Liver (tissue), 9 donors: ENCODE measurements around the gene PLD2. TPM values are rescaled to one million over a fixed set of nuclear protein-coding genes. Genes with fewer than 3 reads are reported as not detected.

ENCODE experiments used
- DNase-seq: peaks from one replicate; pipeline ENCODE4 v3.0.0-alpha.2; 2017; ENCODE audit warnings: low spot score
- H3K27ac ChIP-seq, 2 donors: one replicate each; pipeline ENCODE4 v1.7.0; 2013; ENCODE audit warnings: inconsistent platforms in 2 of 2, low read length in 2 of 2, control low read depth in 1 of 2, low read depth in 1 of 2, mild to moderate bottlenecking in 1 of 2
- H3K27me3 ChIP-seq, 4 donors: one replicate each; pipeline versions ENCODE4 v1.6.1 to v1.7.0; 2013; ENCODE audit warnings: low read length in 3 of 4, inconsistent platforms in 1 of 4, mild to moderate bottlenecking in 1 of 4, moderate library complexity in 1 of 4; ENCODE audit not compliant: control insufficient read depth in 4 of 4, insufficient read depth in 4 of 4
- H3K36me3 ChIP-seq, 4 donors: one replicate each; pipeline versions ENCODE4 v1.6.1 to v1.7.0; 2013; ENCODE audit warnings: low read length in 3 of 4, mild to moderate bottlenecking in 3 of 4, low read depth in 1 of 4, moderate library complexity in 1 of 4; ENCODE audit not compliant: control insufficient read depth in 4 of 4, insufficient read depth in 3 of 4
- H3K4me1 ChIP-seq, 4 donors: one replicate each; pipeline versions ENCODE4 v1.6.1 to v1.7.0; 2013; ENCODE audit warnings: low read length in 3 of 4, mild to moderate bottlenecking in 3 of 4, moderate library complexity in 1 of 4; ENCODE audit not compliant: control insufficient read depth in 4 of 4, insufficient read depth in 4 of 4
- H3K4me3 ChIP-seq, 3 donors: one replicate each; pipeline versions ENCODE4 v1.6.1 to v1.7.0; 2013; ENCODE audit warnings: low read length in 3 of 3, control low read depth in 1 of 3, low read depth in 1 of 3, mild to moderate bottlenecking in 1 of 3
- H3K9ac ChIP-seq, 2 donors: one replicate each; pipeline ENCODE4 v1.7.0; 2013; ENCODE audit warnings: low read length in 2 of 2, mild to moderate bottlenecking in 2 of 2, moderate library complexity in 2 of 2, control low read depth in 1 of 2, low read depth in 1 of 2
- H3K9me3 ChIP-seq, 4 donors: one replicate each; pipeline versions ENCODE4 v1.6.1 to v1.7.0; 2013; ENCODE audit warnings: low read length in 3 of 4; ENCODE audit not compliant: control insufficient read depth in 4 of 4
- ATF3 ChIP-seq: IDR thresholded peaks from 2 replicates; pipeline ENCODE4 v1.6.1; 2016; ENCODE audit warnings: antibody characterized with exemption
- CTCF ChIP-seq: fragments of 150-350 bp; IDR thresholded peaks from 2 replicates; pipeline ENCODE4 v1.5.1; 2017; ENCODE audit warnings: improper control_type of control experiment, low read depth, low read length; ENCODE audit not compliant: missing input control
- EGR1 ChIP-seq, 2 donors: IDR thresholded peaks; 2 replicates each; pipeline ENCODE4 v1.6.1; 2016 to 2018; ENCODE audit warnings: antibody characterized with exemption in 2 of 2, low read depth in 2 of 2
- FOXA1 ChIP-seq: IDR thresholded peaks from 2 replicates; pipeline ENCODE4 v1.6.1; 2016; ENCODE audit warnings: antibody characterized with exemption
- FOXA2 ChIP-seq: IDR thresholded peaks from 2 replicates; pipeline ENCODE4 v1.6.1; 2016; ENCODE audit warnings: antibody characterized with exemption
- GABPA ChIP-seq, 2 donors: IDR thresholded peaks in 1 of 2; conservative IDR thresholded peaks in 1 of 2; 2 replicates each; pipeline ENCODE4 v1.6.1; 2016; ENCODE audit warnings: antibody characterized with exemption in 2 of 2, mild to moderate bottlenecking in 1 of 2, moderate library complexity in 1 of 2
- HNF4A ChIP-seq, 2 donors: conservative IDR thresholded peaks; 2 replicates each; pipeline ENCODE4 v1.6.1; 2016; ENCODE audit warnings: antibody characterized with exemption in 2 of 2, mild to moderate bottlenecking in 2 of 2
- HNF4G ChIP-seq: IDR thresholded peaks from 2 replicates; pipeline ENCODE4 v1.6.1; 2016; ENCODE audit warnings: antibody characterized with exemption
- JUND ChIP-seq, 2 donors: IDR thresholded peaks; 2 replicates each; pipeline ENCODE4 v1.6.1; 2016; ENCODE audit warnings: antibody characterized with exemption in 2 of 2
- NR2F2 ChIP-seq: IDR thresholded peaks from 2 replicates; pipeline ENCODE4 v1.6.1; 2016; ENCODE audit warnings: antibody characterized with exemption
- RAD21 ChIP-seq, 2 donors: IDR thresholded peaks; 2 replicates each; pipeline ENCODE4 v1.6.1; 2016; ENCODE audit warnings: antibody characterized with exemption in 2 of 2, mild to moderate bottlenecking in 2 of 2
- RXRA ChIP-seq, 2 donors: IDR thresholded peaks; 2 replicates each; pipeline ENCODE4 v1.6.1; 2017 to 2018; ENCODE audit warnings: antibody characterized with exemption in 2 of 2, mild to moderate bottlenecking in 1 of 2
- SP1 ChIP-seq: IDR thresholded peaks from 2 replicates; pipeline ENCODE4 v1.6.1; 2018; ENCODE audit warnings: antibody characterized with exemption, mild to moderate bottlenecking
- TAF1 ChIP-seq: conservative IDR thresholded peaks from 2 replicates; pipeline ENCODE4 v1.6.1; 2016; ENCODE audit warnings: antibody characterized with exemption, mild to moderate bottlenecking
- YY1 ChIP-seq: IDR thresholded peaks from 2 replicates; pipeline ENCODE4 v1.6.1; 2016; ENCODE audit warnings: antibody characterized with exemption, mild to moderate bottlenecking
- WGBS: extraction: QIAGEN DNeasy Blood & Tissue Kit; methylation state at CpG from one replicate; pipeline ENCODE4 v1.1.7; 2013; 5-methylcytosine and 5-hydroxymethylcytosine counted together
- polyA plus RNA-seq, 2 donors: library from polyadenylated mRNA; stranded (reverse) in 1 of 2; unstranded in 1 of 2; fragments of 200-250 nt in 1 of 2; fragments of >200 nt in 1 of 2; fragmentation: Nextera tagmentation in 1 of 2; extraction: Ambion mirVana in 1 of 2; gene quantifications; one replicate each; pipeline versions ENCODE4 v1.2.1 to v1.2.3, GENCODE V29; 2013 to 2015
- total RNA-seq, 2 donors: library from RNA; depleted of rRNA; stranded (reverse); fragments of >200 nt; gene quantifications; one replicate each; pipeline ENCODE4 v1.2.3, GENCODE V29; 2014
- TF ChIP-seq, protein P1 (sequence below): IDR thresholded peaks from 2 replicates; pipeline ENCODE4 v1.6.1; 2016; ENCODE audit warnings: antibody characterized with exemption, mild to moderate bottlenecking
- TF ChIP-seq, protein P2 (sequence below): IDR thresholded peaks from 2 replicates; pipeline ENCODE4 v1.6.1; 2016; ENCODE audit warnings: antibody characterized with exemption
- TF ChIP-seq, protein P3 (sequence below): IDR thresholded peaks from 2 replicates; pipeline ENCODE4 v1.6.1; 2016; ENCODE audit warnings: antibody characterized with exemption
- donor health status: healthy.
- donor health status: healthy.
- donor health status: healthy.
- donor health status: healthy.
- donor health status: healthy.

The PLD2 gene
- total and polyA plus RNA-seq, 4 donors, result 3.5 to 15.8 (median 5.8) TPM

DNA sequence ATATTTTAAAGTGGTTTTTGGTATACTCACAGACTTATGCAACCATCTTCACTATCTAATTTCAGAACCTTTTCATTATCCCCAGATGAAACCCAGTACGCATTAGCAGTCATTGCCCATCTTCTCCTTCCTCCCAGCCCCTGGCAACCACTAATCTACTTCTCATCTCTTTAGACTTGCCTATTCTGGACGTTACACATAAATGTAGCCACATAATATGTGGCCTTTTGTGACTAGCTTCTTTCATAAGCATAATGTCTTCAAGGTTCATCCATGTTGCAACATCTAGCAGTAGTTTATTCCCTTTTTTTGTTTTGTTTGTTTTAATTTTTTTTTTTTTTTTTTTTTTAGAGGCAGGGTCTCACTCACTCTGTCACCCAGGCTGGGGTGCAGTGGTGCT lies 63.9 kb downstream of the PLD2 start:
- Histone ChIP-seq H3K4me3 (no peak overlapping the region), H3K36me3 (no peaks in the 10 kb centered on the region), H3K9ac (no peak overlapping the region), H3K9me3 (no peaks in the 10 kb centered on the region), H3K27me3 (no peaks in the 10 kb centered on the region), H3K4me1 (peaks cover 0 to 3% (median 0%) of the 10 kb centered on the region in 4 donors), H3K27ac (no peak overlapping the region)
- TF ChIP-seq, protein P1, sequence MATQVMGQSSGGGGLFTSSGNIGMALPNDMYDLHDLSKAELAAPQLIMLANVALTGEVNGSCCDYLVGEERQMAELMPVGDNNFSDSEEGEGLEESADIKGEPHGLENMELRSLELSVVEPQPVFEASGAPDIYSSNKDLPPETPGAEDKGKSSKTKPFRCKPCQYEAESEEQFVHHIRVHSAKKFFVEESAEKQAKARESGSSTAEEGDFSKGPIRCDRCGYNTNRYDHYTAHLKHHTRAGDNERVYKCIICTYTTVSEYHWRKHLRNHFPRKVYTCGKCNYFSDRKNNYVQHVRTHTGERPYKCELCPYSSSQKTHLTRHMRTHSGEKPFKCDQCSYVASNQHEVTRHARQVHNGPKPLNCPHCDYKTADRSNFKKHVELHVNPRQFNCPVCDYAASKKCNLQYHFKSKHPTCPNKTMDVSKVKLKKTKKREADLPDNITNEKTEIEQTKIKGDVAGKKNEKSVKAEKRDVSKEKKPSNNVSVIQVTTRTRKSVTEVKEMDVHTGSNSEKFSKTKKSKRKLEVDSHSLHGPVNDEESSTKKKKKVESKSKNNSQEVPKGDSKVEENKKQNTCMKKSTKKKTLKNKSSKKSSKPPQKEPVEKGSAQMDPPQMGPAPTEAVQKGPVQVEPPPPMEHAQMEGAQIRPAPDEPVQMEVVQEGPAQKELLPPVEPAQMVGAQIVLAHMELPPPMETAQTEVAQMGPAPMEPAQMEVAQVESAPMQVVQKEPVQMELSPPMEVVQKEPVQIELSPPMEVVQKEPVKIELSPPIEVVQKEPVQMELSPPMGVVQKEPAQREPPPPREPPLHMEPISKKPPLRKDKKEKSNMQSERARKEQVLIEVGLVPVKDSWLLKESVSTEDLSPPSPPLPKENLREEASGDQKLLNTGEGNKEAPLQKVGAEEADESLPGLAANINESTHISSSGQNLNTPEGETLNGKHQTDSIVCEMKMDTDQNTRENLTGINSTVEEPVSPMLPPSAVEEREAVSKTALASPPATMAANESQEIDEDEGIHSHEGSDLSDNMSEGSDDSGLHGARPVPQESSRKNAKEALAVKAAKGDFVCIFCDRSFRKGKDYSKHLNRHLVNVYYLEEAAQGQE, result no peak
- TF ChIP-seq RAD21 (IDR thresholded peaks at IDR 0.05) (no peak), ATF3 (no peak), CTCF (no peak), FOXA1 (no peak), YY1 (no peak), FOXA2 (no peak), GABPA (IDR thresholded peaks at IDR 0.05 in 1 of 2, conservative IDR thresholded peaks at IDR 0.05 in 1 of 2) (no peak), HNF4A (conservative IDR thresholded peaks at IDR 0.05) (no peak), NR2F2 (no peak), TAF1 (no peak), EGR1 (IDR thresholded peaks at IDR 0.05; ENCODE audit: low read depth in 2 of 2) (no peak), HNF4G (no peak), RXRA (IDR thresholded peaks at IDR 0.05) (no peak), SP1 (no peak), JUND (IDR thresholded peaks at IDR 0.05) (no peak)
- TF ChIP-seq, protein P2, sequence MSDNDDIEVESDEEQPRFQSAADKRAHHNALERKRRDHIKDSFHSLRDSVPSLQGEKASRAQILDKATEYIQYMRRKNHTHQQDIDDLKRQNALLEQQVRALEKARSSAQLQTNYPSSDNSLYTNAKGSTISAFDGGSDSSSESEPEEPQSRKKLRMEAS, result no peak
- TF ChIP-seq, protein P3, sequence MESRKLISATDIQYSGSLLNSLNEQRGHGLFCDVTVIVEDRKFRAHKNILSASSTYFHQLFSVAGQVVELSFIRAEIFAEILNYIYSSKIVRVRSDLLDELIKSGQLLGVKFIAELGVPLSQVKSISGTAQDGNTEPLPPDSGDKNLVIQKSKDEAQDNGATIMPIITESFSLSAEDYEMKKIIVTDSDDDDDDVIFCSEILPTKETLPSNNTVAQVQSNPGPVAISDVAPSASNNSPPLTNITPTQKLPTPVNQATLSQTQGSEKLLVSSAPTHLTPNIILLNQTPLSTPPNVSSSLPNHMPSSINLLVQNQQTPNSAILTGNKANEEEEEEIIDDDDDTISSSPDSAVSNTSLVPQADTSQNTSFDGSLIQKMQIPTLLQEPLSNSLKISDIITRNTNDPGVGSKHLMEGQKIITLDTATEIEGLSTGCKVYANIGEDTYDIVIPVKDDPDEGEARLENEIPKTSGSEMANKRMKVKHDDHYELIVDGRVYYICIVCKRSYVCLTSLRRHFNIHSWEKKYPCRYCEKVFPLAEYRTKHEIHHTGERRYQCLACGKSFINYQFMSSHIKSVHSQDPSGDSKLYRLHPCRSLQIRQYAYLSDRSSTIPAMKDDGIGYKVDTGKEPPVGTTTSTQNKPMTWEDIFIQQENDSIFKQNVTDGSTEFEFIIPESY, result no peak
- DNase-seq, result no peak
- WGBS, result 94% methylated on average over 2 of the region's 2 CpGs
